ENCODE results near the gene CFL1.
"Not testable (repeated sequence)": the region's sequence is repeated elsewhere in the genome, so short reads cannot be mapped to it uniquely, and the experiment has no call there.

CFL1 gene

GRCh38 chr11:65894034-65894591 is 36.1 kb upstream of the CFL1 start:
- no peak overlapping the region for H3K4me3 ChIP-seq (ENCODE audit: low read depth, low read length)
- no peak for TF ChIP-seq CTCF (IDR thresholded peaks at IDR 0.05; ENCODE audit: low read depth, low read length)
- in situ Hi-C loops (cut with HindIII; ENCODE audit: low sequenced_read_pairs) = no loop called here
- no peak for DNase-seq (ENCODE audit: low read depth, low spot score)

- no peak for TF ChIP-seq CTCF (IDR thresholded peaks at IDR 0.05; ENCODE audit: low read depth, low read length)
- no peak overlapping the region for H3K4me3 ChIP-seq (ENCODE audit: low read depth, low read length)
- DNase-seq (ENCODE audit: low read depth, low spot score) = no peak
- in situ Hi-C loops (cut with HindIII; ENCODE audit: low sequenced_read_pairs) = no loop called here
Measured at GRCh38 chr11:65892661-65893317, 34.8 kb upstream of the CFL1 start.

GRCh38 chr11:65892137-65892540 is 34.2 kb upstream of the CFL1 start:
- H3K4me3 ChIP-seq (ENCODE audit: low read depth, low read length) = peak overlapping the region; percentile 59
- DNase-seq (ENCODE audit: low read depth, low spot score); in situ Hi-C loops (cut with HindIII; ENCODE audit: low sequenced_read_pairs): not testable (repeated sequence)

GRCh38 chr11:65891219-65892136 is 33.5 kb upstream of the CFL1 start:
- DNase-seq (ENCODE audit: low read depth, low spot score) = peak; percentile 37
- H3K4me3 ChIP-seq (ENCODE audit: low read depth, low read length) = peak overlapping the region; percentile 59
- in situ Hi-C loops (cut with HindIII; ENCODE audit: low sequenced_read_pairs) = no loop called here
- peak; percentile 37 for TF ChIP-seq CTCF (IDR thresholded peaks at IDR 0.05; ENCODE audit: low read depth, low read length)

GRCh38 chr11:65890324-65891218 is 32.6 kb upstream of the CFL1 start, which contains the start of gene CCDC85B:
TSS of gene CCDC85B (plus strand) at chr11:65890673. CDS start at chr11:65890784, 111 bp downstream.
- in situ Hi-C loops (cut with HindIII; ENCODE audit: low sequenced_read_pairs) = no loop called here
- peak; percentile 97 for DNase-seq (ENCODE audit: low read depth, low spot score)
- no peak for TF ChIP-seq CTCF (IDR thresholded peaks at IDR 0.05; ENCODE audit: low read depth, low read length)
- peak within 1 kb of the TSS; percentile 65 for H3K4me3 ChIP-seq (ENCODE audit: low read depth, low read length)

GRCh38 chr11:65888163-65888814 is 30.3 kb upstream of the CFL1 start, which contains the start of gene FIBP:
TSS of gene FIBP (minus strand) at chr11:65888471. CDS start at chr11:65888418, 53 bp downstream.
- peak; percentile 77 for TF ChIP-seq CTCF (IDR thresholded peaks at IDR 0.05; ENCODE audit: low read depth, low read length)
- in situ Hi-C loops (cut with HindIII; ENCODE audit: low sequenced_read_pairs) = no loop called here

More at GRCh38 chr11:65888163-65888814, 30.3 kb upstream of the CFL1 start, which contains the start of gene FIBP:
- H3K4me3 ChIP-seq (ENCODE audit: low read depth, low read length) = peak within 1 kb of the TSS; percentile 65
- DNase-seq (ENCODE audit: low read depth, low spot score) = peak; percentile 99

All from astrocyte of the spinal cord (primary cell).